Activated CD8-positive, alpha-beta memory T cell treated with anti-CD3 and anti-CD28 coated beads for 4 hours (primary cell): ENCODE data around the gene LDHAL6B.
"Not testable (repeated sequence)": the region's sequence is repeated elsewhere in the genome, so short reads cannot be mapped to it uniquely, and the experiment has no call there.

Experiments used
- DNase-seq, 2 donors: peaks; one replicate each; pipeline ENCODE4 v3.0.0-alpha.2; 2020; ENCODE audit warnings: low read depth in 2 of 2

LDHAL6B gene

DNA sequence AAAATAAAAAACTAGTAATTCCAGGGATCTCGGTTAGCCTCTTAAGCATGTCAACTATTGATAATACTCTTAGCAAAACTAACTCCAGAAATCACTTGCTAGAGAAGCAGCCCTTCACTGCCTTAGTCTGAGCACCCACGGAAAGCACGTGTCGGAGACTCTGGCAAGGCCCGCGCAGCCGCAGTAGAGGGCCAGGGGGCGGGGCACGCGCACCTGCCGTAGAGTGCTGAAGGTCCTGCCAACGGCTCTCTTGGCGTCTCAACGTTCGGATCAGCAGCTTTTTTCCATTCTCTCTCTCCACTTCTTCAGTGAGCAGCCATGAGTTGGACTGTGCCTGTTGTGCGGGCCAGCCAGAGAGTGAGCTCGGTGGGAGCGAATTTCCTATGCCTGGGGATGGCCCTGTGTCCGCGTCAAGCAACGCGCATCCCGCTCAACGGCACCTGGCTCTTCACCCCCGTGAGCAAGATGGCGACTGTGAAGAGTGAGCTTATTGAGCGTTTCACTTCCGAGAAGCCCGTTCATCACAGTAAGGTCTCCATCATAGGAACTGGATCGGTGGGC lies at the start of gene LDHAL6B:
Gene LDHAL6B, plus strand, starts transcription at position 221 of the 561 bp plus-strand sequence. Its CDS starts 98 bp downstream, at position 319.
- DNase-seq = no peak

DNA sequence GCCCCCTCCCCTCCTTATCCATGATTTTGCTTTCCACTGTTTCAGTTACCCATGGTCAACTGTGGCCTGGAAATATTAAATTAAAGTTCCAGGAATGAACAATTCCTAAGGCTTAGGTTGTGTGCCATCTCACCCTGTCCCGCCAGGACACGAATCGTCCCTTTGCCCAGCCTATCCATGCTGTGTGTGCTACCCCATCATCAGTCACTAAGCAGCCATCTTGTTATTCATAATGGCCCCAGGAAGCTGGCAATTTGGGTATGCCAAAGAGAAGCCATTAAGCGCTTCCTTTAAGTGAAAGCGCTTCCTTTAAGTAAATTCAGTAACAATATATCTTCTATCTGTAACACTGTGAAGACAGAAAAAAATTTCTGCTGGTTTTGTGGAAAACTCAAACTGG lies 49.2 kb upstream of the LDHAL6B start:
- DNase-seq = no peak

DNA sequence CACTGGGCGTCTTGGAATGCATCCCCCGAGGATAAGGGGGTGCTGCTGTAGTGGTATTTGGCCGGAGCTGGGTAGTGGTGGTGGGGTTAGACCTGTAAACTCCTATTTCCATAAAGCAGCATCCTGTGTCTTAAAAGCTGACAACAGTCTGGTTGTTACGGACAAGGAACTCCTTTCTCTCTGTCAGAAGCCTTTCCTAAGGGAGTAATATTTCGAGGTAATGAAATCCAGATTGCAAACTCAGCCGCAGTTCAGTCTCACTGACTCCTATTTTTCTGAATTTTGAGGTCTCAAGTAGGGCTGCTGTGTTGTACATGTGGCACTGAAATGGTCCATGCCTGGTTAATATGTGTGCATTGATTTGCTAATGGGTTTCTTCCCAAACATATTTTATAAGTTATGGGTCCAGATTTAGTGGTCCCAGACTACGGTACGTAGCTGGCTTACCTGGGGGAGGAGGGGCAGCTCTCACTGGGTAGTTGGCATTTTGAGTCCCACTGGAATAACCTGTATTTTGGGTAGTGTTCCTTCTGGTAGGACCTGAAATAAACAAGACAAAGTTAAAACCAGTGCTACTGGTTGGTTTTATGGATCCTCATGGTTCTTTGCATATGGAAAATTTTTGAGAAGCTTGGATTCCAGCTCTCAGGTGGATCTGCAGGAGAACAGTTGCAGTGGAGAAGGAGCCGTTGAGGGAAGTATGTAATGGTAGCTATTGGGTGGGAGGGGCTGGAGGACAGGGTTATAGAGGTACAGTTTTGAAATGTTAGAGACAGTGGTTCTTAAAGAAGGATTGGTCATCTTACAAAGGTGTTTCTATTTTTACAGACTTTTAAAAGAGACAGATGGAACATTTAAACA lies 48.6 kb upstream of the LDHAL6B start:
- DNase-seq = no peak

DNA sequence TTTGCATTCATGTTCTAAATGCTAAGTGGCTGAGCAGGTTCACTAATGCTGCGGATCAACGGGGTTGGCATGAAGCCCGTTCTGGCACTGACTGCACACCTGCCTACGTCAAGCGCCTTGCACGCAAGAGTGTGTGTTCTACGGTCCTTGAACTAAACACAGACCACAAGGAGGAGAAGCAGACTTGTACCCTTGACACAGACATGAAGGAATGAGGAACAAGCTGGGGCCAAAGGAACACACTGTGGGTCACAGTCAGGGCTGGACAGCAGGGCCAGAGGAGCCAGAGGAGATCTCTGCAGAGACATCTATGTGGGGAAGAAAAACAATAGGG lies 48.0 kb upstream of the LDHAL6B start:
- no peak for DNase-seq

DNA sequence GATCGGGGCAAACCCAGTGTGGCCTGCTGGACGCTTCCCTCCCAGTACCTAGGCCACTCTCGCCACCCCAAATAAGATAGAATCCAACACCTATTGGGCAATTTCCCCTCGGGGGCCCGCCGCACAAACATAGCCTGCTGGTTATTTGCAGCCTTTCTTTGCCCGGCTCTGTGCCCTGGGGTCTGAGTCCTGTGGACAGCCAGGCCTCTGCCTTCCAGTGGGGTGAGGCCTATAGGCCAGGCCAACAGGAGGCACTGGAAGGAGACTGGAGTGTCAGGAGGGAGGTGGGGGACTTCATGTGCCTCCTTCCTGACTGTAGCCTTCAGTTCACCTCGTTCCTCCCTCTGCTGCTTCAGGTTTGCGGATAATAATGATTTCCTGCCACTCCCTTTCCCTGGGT lies 47.4 kb upstream of the LDHAL6B start:
- DNase-seq = no peak

DNA sequence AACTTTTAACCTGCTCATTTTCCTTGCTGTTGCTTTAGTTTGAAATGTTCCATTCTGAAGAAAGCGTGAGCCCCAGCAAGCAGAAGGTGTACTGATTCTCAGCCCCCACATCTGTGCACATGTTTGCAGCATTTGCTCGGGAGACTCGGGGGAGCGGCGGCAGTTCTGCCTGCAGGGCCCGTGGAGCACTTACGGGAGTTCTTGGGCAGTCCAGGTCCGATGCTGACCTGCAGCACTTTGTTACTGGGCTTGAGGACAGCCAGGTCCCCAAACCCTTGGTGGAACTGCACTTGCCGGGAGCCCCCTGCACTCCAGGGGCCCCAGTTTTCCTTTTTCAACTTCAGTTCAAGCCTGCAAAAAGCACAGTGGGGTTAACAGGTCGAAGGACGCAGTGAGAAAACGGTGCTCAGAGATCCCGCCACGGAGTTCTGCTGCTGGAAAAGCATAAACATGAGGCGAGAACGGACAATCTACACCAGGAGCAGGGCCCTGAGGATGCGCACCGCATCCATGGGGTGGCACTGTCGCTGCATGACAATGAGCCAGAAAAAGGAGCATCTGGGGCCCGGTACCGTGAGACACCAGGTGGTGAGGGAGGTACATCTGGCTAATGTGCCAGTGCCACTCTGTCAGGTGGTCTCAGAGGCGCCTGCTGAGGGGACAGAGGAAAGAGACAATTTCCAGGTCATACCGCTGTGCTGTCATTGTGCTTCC lies 45.6 kb upstream of the LDHAL6B start:
- DNase-seq = no peak

DNA sequence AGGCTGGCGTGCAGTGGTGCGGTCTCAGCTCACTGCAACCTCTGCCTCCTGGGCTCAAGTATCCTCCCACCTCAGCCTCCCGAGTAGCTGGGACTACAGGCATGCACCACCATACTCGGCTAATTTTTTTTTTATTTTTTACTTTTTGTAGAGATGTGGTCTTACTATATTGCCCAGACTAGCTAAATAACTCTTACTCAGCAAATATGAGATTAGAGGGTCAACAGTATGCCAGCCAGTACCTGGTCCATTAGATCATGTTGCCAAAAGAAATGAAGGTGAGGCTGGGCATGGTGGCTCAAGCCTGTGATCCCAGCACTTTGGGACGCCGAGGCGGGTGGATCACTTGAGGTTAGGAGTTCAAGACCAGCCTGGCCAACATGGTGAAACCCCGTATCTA lies 44.6 kb upstream of the LDHAL6B start:
- not testable (repeated sequence) for DNase-seq

DNA sequence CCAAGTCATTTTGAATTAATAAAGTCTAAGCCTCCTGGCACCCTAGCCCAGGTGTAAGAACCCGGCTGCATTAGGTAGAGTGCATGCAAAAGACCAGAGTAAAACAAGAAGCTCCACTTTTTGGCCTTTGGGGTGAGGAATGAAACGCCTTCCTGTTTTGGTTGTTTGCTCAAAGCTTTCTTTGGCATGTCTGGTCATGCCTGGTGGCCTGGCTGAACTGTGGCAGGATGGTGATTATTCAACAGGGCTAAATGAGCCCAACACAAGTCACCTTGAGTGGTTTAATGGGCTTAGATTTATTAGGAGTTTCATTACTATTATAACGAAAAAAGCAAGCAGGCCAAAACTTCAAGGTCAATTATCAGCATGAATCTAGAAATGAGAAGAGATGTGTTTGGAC lies 40.9 kb upstream of the LDHAL6B start:
- DNase-seq = no peak

DNA sequence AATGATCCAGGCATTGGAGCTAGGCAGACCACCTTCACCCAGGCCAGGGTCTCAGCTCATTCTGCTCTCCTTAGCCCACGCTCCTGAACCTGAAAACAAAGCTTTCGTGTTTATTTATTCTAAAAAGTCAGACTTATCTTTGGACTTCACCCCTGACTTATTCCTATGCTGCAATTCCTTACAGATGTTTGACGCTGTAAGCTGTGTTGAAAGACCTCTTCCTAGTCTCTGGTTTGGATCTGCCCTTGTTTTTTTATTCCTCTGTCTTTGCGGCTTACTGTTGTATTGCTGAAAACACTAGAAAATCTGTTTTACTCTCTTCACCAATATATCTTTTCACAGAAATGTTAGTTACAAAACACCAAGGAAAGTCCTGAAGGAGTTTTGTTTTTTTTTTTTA lies 40.5 kb upstream of the LDHAL6B start:
- DNase-seq = no peak

DNA sequence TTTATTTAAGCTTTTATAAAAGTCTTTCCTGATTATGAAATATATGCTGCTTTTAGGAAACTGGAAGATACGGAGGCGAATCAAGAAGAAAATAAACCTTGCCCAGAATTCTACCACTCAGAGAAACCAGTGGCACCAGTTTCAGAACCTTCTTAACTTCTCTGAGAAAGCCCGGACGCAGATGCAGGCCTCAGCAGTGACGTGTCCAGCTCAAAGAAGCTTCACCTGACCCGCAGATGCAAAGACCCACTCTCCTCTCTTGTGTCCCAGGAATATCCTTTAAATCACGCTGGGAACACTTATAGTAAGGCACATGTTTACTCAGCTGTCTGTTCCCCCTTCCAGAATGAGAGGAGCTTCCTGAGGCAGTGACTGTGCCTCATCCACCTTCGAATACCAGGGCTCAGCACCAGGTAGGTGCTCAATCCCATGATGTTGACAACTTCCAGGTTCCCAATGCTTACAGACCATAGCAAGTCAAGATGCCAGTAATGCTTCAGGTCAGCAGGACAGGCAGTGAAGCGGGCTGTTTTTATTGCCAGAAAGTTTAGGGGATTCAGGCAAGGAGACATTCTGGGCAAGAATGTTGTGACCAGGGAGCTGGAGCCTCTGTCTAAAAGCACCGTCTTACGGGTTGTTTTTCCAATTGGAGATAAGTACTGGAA lies 39.9 kb upstream of the LDHAL6B start:
- no peak for DNase-seq

DNA sequence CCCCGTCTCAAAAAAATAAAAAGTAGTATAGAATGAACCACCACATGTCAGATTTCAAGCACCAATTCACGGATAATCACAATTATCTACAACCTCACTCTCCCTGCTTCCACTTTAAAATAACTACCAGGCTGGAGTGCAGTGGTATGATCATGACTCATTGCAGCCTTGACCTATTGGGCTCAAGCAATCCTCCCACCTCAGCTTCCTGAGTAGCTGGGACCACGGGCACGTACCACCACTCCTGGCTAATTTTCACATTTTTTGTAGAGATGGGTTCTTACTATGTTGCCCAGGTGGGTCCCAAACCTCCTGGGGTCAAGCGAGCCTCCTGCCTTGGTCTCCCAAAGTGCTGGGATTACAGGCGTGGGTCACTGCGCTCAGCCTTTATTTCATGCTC lies 38.1 kb upstream of the LDHAL6B start:
- DNase-seq = no peak

DNA sequence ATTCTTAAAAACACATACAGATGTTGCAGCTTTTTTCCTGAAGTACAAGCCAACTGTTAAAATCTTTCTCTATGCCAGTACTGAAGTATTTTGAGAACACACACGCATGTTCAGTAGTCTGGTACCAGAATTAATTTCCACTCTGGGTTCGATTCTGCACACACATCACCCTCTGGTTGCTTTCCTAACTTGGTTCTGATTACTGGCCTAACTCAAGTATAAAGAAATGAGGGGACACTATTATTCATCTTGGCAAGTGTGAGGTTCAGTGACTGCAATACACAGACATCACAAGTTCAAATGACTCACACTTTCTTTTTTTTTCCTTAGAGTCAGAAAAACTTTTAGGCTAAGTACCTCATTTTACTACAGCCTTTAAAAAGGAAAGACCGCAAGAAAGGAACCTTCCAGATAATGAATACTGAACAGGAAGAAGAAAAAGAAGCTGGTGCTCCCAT lies 37.4 kb upstream of the LDHAL6B start:
- DNase-seq = no peak

DNA sequence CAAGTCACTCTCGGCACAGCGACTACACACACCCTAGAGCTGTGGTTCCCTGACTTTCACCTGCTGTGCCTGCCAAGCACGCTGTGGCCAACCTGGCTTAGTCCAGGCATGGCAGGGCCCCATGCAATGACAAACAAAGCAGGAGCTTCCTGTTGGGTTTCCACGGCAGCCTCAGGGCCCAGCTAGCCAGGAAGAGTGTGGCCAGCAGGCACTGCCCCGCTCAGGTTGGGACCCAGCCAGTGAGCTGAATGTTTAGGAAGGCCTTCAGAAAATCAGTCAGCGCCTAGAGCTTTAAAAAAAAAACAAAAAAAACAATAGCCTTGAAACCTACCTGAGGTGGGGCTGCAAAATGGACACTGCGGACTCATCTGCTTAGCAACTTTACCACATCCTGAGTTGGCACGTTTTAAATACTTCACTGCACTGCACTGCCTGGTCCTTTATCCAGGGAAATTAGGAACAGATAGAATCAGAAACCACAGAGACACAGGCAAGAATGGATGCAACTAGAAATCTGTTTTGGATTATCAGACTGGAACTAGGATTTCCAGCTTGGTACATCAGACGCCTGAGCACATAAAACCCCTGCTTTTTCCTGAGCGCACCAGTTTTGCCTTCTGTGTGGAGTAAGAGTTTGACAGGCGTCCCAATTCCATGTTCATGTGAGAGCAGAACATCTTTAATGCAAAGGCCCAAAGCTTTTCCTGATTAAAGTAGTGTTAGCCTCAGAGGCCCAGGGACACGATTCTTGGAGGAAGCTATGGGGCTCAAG lies 36.2 kb upstream of the LDHAL6B start:
- no peak for DNase-seq

DNA sequence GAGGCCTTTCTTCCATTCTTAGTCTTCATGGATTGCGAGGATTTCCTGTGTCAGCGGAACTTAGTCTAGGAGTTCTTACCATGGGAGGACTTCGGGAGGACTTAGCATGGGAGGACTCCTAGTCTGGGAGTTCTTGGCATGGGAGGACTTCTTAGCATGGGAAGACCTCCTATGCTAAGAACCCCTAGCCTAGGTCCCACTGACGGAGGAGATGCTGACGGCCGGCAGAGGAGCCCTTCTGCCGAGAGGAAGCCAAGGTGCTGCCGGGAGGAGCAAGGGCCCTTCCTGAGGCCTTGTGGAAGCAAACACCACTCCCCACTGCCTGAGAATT lies 35.6 kb upstream of the LDHAL6B start:
- DNase-seq = no peak

DNA sequence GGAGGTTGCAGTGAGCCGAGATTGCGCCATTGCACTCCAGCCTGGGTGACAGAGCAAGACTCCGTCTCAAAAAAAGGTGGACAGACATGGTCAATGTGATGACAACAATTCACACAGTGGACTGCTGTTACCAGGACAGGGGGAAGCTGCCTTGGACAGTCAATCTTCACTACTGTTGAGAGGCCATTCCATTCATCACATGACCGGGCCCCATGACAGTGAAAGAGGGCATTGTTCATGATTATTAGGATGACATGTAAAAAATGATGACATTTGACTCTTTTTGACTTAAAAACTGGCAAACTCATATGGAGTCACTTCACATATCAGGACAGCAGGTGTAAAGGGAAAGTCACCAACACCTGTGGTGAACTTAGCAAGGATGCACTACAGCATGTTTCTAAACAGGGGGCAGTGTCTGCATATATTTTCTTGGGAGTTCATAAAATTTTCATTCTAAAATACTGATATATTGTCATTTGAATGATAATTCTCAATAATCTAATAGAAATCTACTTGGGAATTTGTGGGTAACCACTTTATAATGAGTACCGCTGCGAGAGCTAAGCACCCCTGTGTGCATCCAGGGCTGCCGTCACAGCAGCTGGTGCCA lies 34.2 kb upstream of the LDHAL6B start:
- no peak for DNase-seq

DNA sequence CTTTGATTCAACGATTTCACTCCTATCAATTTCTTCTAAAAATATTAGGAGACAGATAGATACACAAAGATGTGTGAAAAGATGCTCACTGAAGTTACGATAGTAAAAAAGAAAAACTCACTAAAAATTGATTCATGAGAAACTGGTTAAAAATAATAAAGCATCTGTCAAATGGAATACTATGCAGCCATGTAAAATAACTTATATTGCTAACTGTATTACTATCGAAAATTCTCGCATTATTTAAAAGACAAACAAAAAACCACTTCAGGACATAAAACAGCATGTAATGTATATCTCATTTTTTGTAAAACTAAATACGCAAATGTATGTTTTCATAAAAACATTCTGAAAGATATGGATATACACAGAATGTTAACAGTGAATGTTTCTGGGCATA lies 33.4 kb upstream of the LDHAL6B start:
- DNase-seq = no peak

DNA sequence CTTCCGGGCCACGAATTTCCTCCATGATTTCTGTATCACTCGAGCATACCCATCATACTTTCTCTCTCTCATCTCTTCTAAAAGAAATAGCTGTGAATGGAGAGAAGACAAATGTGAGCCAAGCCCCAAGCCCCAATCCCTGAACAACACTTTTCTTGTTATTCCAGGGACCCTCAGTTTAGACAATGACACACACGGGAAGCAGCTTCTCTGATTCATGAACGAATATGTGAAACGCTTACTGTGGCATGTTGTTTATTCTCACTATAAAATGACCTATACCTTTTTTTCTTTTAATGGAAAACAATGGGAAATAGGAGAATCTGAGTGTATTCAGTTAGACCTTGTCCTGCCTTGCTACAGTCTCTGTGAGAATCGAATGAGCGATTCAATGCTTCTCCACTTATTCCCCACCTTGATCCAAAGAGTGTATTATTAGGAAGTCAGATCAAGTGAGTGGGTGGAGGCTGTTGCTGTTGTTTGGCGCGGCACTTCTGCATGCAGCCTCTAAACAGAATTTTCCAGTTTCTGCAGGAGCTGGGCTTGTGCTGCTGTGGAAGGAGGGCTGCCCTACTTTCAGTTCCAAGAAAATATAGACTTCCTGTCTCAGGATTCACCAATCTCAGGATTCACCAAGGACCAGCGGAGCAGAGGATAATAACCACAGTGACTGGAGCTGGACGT lies 32.4 kb upstream of the LDHAL6B start:
- DNase-seq = no peak

DNA sequence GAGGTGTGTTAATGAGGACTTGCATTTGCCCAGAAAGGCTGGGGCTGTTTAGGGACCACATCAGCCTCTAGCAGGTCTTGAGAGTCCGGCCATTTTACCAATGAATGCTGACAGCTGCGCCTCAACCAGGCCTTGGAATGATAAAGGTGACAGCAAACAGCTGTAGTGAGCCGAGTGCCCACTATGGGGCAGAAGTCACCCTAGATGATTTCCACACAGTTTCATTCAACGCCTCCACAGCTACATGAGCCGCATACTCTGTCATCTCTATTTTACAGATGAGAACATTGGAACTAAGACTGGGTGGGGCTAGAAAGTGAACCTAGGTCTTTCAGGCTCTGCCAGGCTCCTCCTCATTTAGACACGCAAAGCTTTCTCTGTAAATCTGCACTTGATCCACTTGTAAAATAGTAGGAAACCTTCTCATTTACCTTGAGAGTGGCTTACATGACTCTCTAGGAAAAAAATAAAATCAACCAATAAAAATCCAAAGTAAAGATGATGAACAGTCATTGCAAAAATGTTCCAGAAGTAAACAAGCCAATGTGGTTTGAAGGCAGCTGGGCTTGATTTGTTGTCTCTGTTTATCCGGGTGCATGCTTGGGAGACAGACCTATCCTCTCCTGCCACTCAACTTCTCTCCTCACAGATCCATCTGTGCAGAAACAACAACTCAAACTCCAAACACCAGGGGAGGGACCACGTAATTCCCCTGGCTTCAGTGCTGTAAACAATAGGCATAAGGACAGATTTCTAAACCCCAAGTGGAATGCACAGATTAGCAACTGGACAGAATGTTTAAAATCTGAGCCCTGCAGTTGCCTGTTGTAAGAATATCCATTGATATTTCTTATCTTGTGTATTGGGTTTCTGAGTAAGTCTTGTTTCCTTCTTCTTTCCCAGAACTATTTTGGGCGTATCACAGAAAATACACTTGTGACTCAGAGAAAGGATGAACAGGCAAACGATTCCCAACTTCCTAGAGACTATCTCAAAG lies 31.5 kb upstream of the LDHAL6B start:
- no peak for DNase-seq

DNA sequence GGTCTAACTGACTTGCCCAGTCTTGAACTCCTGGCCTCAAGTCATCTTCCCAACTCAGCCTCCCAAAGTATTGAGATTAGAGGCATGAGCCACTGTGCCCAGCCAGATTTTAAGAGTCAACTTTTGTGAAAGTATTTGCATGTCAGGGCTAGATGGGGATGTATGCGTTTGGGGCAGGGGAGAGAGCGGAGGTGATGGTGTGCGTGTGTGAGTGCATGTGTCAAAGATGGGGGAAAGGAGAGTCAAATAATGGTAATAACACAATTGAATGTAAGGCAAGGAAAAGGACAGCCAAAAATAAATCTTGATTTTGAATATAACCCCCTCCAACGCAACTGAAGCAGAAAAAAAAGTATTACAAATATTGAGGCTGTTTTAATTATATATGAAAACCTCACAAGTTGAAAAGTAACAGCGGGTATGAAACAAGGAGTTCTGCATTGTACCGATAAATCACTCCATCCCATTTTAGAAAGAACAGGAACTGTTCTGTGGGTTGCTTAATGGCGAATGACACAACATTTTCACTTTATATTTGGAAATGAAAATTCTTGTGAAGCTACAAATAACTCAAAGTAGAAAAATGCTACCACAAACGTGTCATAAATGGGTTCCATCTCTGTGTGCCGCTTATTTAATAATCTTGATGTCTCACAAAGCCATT lies 29.9 kb upstream of the LDHAL6B start:
- no peak for DNase-seq
